Coronary artery (tissue), 2 donors: ENCODE results near the gene ADGRF3.
A peak's percentile ranks its signal among the peaks of the same experiment; 100 is the strongest.
"Not testable (repeated sequence)": the region's sequence is repeated elsewhere in the genome, so short reads cannot be mapped to it uniquely, and the experiment has no call there.

ENCODE experiments used
- DNase-seq: peaks from one replicate; pipeline ENCODE4 v3.0.0-alpha.2; 2017; ENCODE audit warnings: low spot score
- H3K27ac ChIP-seq, 2 donors: fragments of 200-600 bp; sonication (generic); one replicate each; pipeline ENCODE4 v1.5.1; 2016 to 2019
- H3K4me3 ChIP-seq: fragments of 200-600 bp; sonication (generic); 2 replicates; pipeline ENCODE4 v1.5.1; 2016; ENCODE audit warnings: mild to moderate bottlenecking, moderate library complexity
- TF ChIP-seq, protein P1 (sequence below): fragments of 200-600 bp; sonication (generic); IDR thresholded peaks from one replicate; pipeline ENCODE4 v1.5.1; 2019; ENCODE audit warnings: antibody characterized with exemption

The ADGRF3 gene

DNA sequence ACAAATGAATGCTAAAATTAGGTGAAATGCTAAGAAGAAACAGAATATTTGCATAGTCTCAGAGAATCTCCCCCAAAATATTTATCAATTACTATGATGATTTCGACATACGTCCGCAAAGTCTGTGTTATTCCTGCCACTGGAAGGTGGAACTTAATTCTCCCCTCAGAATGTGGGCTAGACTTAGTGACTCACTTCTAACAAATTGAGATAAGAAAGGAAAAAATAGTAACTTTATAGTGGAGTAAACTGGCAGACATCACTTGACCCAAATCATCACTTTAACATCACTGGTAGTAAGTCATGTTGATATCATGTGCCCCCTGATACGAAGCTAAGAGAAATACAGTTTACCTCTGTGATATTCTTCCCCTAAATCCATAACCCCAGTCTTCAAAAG is 78.4 kb downstream of the ADGRF3 start:
- no peak overlapping the region for H3K4me3 ChIP-seq
- peak overlapping the region in 1 of 2 donors; percentile 62 for H3K27ac ChIP-seq
- TF ChIP-seq, protein P1, sequence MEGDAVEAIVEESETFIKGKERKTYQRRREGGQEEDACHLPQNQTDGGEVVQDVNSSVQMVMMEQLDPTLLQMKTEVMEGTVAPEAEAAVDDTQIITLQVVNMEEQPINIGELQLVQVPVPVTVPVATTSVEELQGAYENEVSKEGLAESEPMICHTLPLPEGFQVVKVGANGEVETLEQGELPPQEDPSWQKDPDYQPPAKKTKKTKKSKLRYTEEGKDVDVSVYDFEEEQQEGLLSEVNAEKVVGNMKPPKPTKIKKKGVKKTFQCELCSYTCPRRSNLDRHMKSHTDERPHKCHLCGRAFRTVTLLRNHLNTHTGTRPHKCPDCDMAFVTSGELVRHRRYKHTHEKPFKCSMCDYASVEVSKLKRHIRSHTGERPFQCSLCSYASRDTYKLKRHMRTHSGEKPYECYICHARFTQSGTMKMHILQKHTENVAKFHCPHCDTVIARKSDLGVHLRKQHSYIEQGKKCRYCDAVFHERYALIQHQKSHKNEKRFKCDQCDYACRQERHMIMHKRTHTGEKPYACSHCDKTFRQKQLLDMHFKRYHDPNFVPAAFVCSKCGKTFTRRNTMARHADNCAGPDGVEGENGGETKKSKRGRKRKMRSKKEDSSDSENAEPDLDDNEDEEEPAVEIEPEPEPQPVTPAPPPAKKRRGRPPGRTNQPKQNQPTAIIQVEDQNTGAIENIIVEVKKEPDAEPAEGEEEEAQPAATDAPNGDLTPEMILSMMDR = no peak
- no peak for DNase-seq

DNA sequence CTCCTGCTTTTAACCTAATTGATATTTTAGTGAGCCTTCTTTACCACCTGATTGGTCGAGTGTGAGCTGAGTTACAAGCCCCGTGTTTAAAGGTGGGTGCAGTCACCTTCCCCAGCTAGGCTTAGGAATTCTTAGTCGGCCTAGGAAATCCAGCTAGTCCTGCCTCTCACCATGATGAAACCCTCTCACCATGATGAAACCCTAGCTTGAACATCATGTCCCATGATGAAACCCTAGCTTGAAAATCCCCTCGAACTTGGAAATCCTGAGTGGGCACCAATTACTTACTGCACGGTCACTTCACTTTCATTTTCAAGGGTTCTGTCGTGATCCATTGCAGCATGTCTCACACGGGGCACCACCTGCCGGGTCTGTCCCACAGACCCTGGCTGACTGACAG is 87.8 kb downstream of the ADGRF3 start:
- not testable (repeated sequence) for H3K27ac ChIP-seq, DNase-seq, H3K4me3 ChIP-seq
